ENCODE results near the gene INPP5E. TPM values are rescaled to one million over a fixed set of nuclear protein-coding genes. Genes with fewer than 3 reads are reported as not detected.

INPP5E gene
- total and polyA plus RNA-seq, 2 experiments from 2014 or later: 5.8 to 13.4 TPM

GRCh38 chr9:136454026-136454796 is 14.6 kb upstream of the INPP5E start:
- no peaks in the 10 kb centered on the region for H3K9me2 ChIP-seq (ENCODE audit: insufficient read depth)
- Mint-ChIP-seq H3K36me3 (ENCODE audit: low read depth) (peaks cover 83% of the 10 kb centered on the region), H3K4me3 (no peak overlapping the region), H3K4me1 (no peaks in the 10 kb centered on the region), H3K27me3 (ENCODE audit: insufficient read depth, low read depth, poor library complexity) (peaks cover 10% of the 10 kb centered on the region), H3K27ac (no peak overlapping the region), H3K9me3 (peaks cover 4% of the 10 kb centered on the region; the same call in 2 of the 3 replicates)
- H2AFZ ChIP-seq: no peak overlapping the region
- H3F3A ChIP-seq (replicated peaks; ENCODE audit: low read depth): 0 out of 2 replicates have a peak, but pooled peaks cover 7% of the 10 kb centered on the region
- TF ChIP-seq CTCF (conservative IDR thresholded peaks at IDR 0.05; ENCODE audit: low read depth in 2 of 2): no peak
- no peak overlapping the region for H3K4me2 ChIP-seq
- H3K4me1 ChIP-seq (ENCODE audit: insufficient read depth): no peaks in the 10 kb centered on the region
- no peak overlapping the region for H3K27ac ChIP-seq (ENCODE audit: low read depth)
- no peaks in the 10 kb centered on the region for H3K27me3 ChIP-seq (ENCODE audit: insufficient read depth)
- DNase-seq (ENCODE audit: low spot score): no peak
- H3K36me3 ChIP-seq (ENCODE audit: insufficient read depth): peaks cover 24% of the 10 kb centered on the region
- ATAC-seq: no peak
- no peaks in the 10 kb centered on the region; the same call in 1 of the 2 replicates for H3K79me2 ChIP-seq (replicated peaks; ENCODE audit: insufficient read depth)
- H3K4me3 ChIP-seq: no peak overlapping the region
- peaks cover 3% of the 10 kb centered on the region; the same call in 1 of the 2 replicates for H4K20me1 ChIP-seq (replicated peaks; ENCODE audit: insufficient read depth)

- Histone ChIP-seq H3K36me3 (ENCODE audit: insufficient read depth) (peaks cover 17% of the 10 kb centered on the region), H3K9me2 (ENCODE audit: insufficient read depth) (no peaks in the 10 kb centered on the region), H3K79me2 (replicated peaks; ENCODE audit: insufficient read depth) (no peaks in the 10 kb centered on the region; the same call in 1 of the 2 replicates), H3K27ac (ENCODE audit: low read depth) (no peak overlapping the region), H3K4me2 (no peak overlapping the region), H3K27me3 (ENCODE audit: insufficient read depth) (no peaks in the 10 kb centered on the region), H4K20me1 (replicated peaks; ENCODE audit: insufficient read depth) (peaks cover 3% of the 10 kb centered on the region; the same call in 1 of the 2 replicates), H3K4me1 (ENCODE audit: insufficient read depth) (no peaks in the 10 kb centered on the region), H3F3A (replicated peaks; ENCODE audit: low read depth) (0 out of 2 replicates have a peak, but pooled peaks cover 7% of the 10 kb centered on the region), H3K4me3 (no peak overlapping the region), H2AFZ (no peak overlapping the region)
- H3K9me3 Mint-ChIP-seq: peaks cover 4% of the 10 kb centered on the region; the same call in 2 of the 3 replicates
- H3K27ac Mint-ChIP-seq: no peak overlapping the region
- peaks cover 10% of the 10 kb centered on the region for H3K27me3 Mint-ChIP-seq (ENCODE audit: insufficient read depth, low read depth, poor library complexity)
- DNase-seq (ENCODE audit: low spot score) (no peak), ATAC-seq (no peak)
- peaks cover 83% of the 10 kb centered on the region for H3K36me3 Mint-ChIP-seq (ENCODE audit: low read depth)
- H3K4me1 Mint-ChIP-seq: no peaks in the 10 kb centered on the region
- H3K4me3 Mint-ChIP-seq: no peak overlapping the region
- TF ChIP-seq ZNF462 (CRISPR knock-in tag; IDR thresholded peaks at IDR 0.05): no peak
- no peak for TF ChIP-seq ZNF114 (CRISPR knock-in tag; IDR thresholded peaks at IDR 0.05)
- TF ChIP-seq EZH2 (IDR thresholded peaks at IDR 0.05; ENCODE audit: low read depth, unreplicated experiment): no peak
- no peak for TF ChIP-seq ETS1 (IDR thresholded peaks at IDR 0.05)
- no peak for TF ChIP-seq EZH2phosphoT487 (IDR thresholded peaks at IDR 0.05; ENCODE audit: unreplicated experiment)
- no peak for TF ChIP-seq NANOG (IDR thresholded peaks at IDR 0.05; ENCODE audit: borderline replicate concordance)
- no peak for TF ChIP-seq ZNF331 (CRISPR knock-in tag; IDR thresholded peaks at IDR 0.05; ENCODE audit: low read depth)
Measured at GRCh38 chr9:136453326-136453725, 13.7 kb upstream of the INPP5E start.
